ENCODE data around the gene MARCHF3. TPM values are rescaled to one million over a fixed set of nuclear protein-coding genes. Genes with fewer than 3 reads are reported as not detected.

The MARCHF3 gene
- total RNA-seq, 2 donors from 2014 or later = 10.4 to 34.1 TPM

DNA sequence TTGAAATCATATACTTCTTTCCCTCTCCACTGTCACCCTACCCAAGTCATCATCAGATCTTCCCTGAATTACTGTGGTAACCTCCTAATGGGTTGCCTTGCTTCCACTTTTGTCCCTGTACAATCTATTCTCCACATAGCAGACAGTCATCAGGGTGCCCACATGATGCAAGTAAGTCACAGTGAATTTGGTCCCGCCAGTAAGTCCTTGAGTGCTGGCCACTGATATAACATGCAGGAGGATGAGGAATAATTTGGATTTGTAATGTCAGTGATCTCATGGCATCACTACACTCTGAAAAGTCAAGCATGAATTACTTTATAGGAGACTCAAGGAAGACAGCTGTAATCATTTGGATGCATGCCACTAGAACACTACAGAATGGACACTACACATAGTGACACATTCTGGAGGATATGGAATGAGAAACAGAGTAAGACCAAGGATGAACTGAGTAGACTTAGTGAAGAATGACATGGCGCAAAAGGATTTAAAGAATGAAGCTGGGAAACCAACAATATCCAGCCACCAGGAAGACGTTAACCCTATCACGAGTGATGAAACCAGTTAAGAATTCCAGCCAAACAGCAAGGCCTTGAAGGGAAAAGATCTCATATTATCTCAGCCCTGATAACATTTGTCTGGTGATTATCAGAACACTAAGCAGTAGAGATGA is 28.6 kb downstream of the MARCHF3 start:
- Histone ChIP-seq H3K9me3 (no peaks in the 10 kb centered on the region), H3K27ac (no peak overlapping the region), H3K4me3 (no peak overlapping the region), H3K36me3 (no peaks in the 10 kb centered on the region), H3K27me3 (replicated peaks; ENCODE audit: insufficient read depth) (no peaks in the 10 kb centered on the region), H3K4me1 (ENCODE audit: control insufficient read depth in 1 of 2, low read depth in 2 of 2) (no peaks in the 10 kb centered on the region)
- ATAC-seq (ENCODE audit: insufficient number of reproducible peaks, low FRiP score, low read depth) = no peak
- TF ChIP-seq, protein P1, sequence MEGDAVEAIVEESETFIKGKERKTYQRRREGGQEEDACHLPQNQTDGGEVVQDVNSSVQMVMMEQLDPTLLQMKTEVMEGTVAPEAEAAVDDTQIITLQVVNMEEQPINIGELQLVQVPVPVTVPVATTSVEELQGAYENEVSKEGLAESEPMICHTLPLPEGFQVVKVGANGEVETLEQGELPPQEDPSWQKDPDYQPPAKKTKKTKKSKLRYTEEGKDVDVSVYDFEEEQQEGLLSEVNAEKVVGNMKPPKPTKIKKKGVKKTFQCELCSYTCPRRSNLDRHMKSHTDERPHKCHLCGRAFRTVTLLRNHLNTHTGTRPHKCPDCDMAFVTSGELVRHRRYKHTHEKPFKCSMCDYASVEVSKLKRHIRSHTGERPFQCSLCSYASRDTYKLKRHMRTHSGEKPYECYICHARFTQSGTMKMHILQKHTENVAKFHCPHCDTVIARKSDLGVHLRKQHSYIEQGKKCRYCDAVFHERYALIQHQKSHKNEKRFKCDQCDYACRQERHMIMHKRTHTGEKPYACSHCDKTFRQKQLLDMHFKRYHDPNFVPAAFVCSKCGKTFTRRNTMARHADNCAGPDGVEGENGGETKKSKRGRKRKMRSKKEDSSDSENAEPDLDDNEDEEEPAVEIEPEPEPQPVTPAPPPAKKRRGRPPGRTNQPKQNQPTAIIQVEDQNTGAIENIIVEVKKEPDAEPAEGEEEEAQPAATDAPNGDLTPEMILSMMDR (IDR thresholded peaks at IDR 0.05) = no peak
- no peak for DNase-seq (ENCODE audit: low spot score)

DNA sequence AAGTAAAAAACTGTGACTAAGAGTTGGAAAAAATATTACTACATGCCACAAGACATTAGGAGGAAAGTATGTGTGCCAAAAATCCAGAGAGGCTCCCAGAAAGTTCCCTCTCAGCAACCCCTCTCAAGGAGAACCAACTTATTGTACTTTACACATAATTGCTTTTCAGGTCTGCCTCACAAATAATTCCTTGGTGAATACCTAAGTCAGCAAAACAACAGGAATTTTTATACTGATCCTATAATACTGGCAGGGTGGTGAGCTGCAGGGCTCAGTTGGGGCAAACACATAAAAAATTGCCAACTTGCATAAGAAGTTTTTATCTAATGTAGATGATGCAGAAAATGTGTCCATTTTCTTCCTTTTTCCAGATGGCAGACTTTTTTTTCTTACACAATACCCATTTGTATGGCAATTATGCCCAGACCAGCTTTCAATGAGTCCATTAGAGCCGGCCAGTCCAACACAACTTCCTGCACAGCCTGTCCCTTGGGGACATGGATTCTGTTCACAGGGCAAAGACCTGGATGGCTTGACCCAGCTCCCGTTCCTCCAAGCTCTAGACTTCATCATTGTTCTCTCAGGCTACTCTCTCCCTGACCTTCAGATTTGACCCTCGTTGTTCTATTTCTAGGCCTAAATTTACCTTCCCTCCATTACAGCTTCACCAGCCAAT is 31.3 kb downstream of the MARCHF3 start:
- ATAC-seq (ENCODE audit: insufficient number of reproducible peaks, low FRiP score, low read depth) (no peak), DNase-seq (ENCODE audit: low spot score) (no peak)
- H3K9me3 ChIP-seq = no peaks in the 10 kb centered on the region
- no peaks in the 10 kb centered on the region for H3K27me3 ChIP-seq (replicated peaks; ENCODE audit: insufficient read depth)
- TF ChIP-seq, protein P1 (IDR thresholded peaks at IDR 0.05) = no peak
- no peaks in the 10 kb centered on the region for H3K36me3 ChIP-seq
- H3K4me1 ChIP-seq (ENCODE audit: control insufficient read depth in 1 of 2, low read depth in 2 of 2) = no peaks in the 10 kb centered on the region
- H3K27ac ChIP-seq = no peak overlapping the region
- no peak overlapping the region for H3K4me3 ChIP-seq

DNA sequence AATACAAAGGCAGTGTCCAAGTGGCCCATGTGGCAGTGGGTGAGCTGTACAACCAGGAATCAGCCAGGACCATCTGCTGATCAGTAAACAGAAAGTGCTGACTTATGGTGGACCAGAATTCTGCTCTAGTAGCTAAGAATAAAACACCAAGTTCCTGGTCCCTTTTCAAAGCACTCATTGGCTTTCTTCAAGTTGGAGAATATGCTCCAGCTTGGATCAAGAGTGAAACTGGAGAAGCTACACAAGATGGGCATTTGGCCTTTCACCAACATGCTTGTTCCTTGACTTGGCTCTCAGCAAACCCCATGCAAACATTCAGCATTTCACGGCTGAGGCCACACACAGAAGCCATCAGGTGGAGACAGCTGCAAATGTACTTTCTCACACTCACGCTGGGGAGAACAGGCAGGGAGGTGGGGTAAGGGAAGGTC is 32.1 kb downstream of the MARCHF3 start:
- DNase-seq (ENCODE audit: low spot score) = no peak
- TF ChIP-seq, protein P1 (IDR thresholded peaks at IDR 0.05) = no peak
- Histone ChIP-seq H3K36me3 (no peaks in the 10 kb centered on the region), H3K27ac (no peak overlapping the region), H3K4me1 (ENCODE audit: control insufficient read depth in 1 of 2, low read depth in 2 of 2) (no peaks in the 10 kb centered on the region), H3K27me3 (replicated peaks; ENCODE audit: insufficient read depth) (no peaks in the 10 kb centered on the region), H3K9me3 (no peaks in the 10 kb centered on the region), H3K4me3 (no peak overlapping the region)
- ATAC-seq (ENCODE audit: insufficient number of reproducible peaks, low FRiP score, low read depth) = no peak

DNA sequence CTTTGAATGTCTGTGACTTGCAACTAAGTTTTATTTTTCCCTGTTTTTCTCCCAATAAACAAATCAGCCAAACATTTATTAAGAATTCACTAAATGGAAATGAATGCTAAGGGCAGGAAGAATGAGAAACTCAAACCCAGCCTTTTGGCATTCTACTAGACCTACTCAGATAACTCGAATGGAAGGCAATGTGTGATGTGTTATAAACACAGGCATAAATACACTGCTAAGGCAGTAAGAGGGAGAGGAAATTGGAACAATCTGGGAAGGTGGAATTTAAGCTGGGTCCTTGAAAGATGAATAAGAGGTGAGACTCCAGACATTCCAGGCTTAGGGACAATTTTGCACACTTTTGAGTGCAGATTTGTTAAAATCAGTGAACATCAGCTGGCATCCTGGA is 34.7 kb downstream of the MARCHF3 start:
- TF ChIP-seq, protein P1 (IDR thresholded peaks at IDR 0.05) = no peak
- Histone ChIP-seq H3K27ac (no peak overlapping the region), H3K27me3 (replicated peaks; ENCODE audit: insufficient read depth) (no peaks in the 10 kb centered on the region), H3K4me3 (no peak overlapping the region), H3K36me3 (no peaks in the 10 kb centered on the region), H3K4me1 (ENCODE audit: control insufficient read depth in 1 of 2, low read depth in 2 of 2) (no peaks in the 10 kb centered on the region), H3K9me3 (no peaks in the 10 kb centered on the region)
- DNase-seq (ENCODE audit: low spot score) (no peak), ATAC-seq (ENCODE audit: insufficient number of reproducible peaks, low FRiP score, low read depth) (no peak)

DNA sequence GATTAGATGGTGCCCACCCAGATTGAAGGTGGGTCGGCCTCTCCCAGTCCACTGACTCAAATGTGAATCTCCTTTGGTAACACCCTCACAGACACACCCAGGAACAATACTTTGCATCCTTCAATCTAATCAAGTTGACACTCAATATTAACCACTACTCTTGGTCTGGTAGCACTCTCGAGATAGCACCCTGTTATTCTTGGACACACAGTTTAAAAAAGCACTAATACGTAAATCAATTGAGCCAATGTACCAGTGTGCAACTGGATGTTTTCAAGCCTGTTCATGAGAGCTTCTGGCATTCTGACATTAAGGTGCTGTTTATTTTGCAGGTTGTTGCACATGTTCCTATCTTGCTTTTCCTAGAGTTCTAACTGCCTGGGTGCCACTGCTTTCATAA is 35.3 kb downstream of the MARCHF3 start:
- DNase-seq (ENCODE audit: low spot score) (no peak), ATAC-seq (ENCODE audit: insufficient number of reproducible peaks, low FRiP score, low read depth) (no peak)
- no peaks in the 10 kb centered on the region for H3K36me3 ChIP-seq
- TF ChIP-seq, protein P1 (IDR thresholded peaks at IDR 0.05) = no peak
- no peak overlapping the region for H3K27ac ChIP-seq
- no peak overlapping the region for H3K4me3 ChIP-seq
- H3K27me3 ChIP-seq (replicated peaks; ENCODE audit: insufficient read depth) = no peaks in the 10 kb centered on the region
- no peaks in the 10 kb centered on the region for H3K9me3 ChIP-seq
- no peaks in the 10 kb centered on the region for H3K4me1 ChIP-seq (ENCODE audit: control insufficient read depth in 1 of 2, low read depth in 2 of 2)
